Tibial nerve (tissue), 3 donors: ENCODE results near the gene IBTK.

Experiments used
- POLR2A ChIP-seq, 2 donors: fragments of 450-650 bp; IDR thresholded peaks; one replicate each; pipeline ENCODE4 v1.6.1; 2017; ENCODE audit warnings: antibody characterized with exemption in 2 of 2, mild to moderate bottlenecking in 2 of 2, moderate library complexity in 2 of 2
- TF ChIP-seq, protein P1 (sequence below), 5 experiments: fragments of 200-600 bp in 3 of 5; fragments of 450-650 bp in 2 of 5; sonication (generic) in 3 of 5; IDR thresholded peaks; one replicate each; pipeline ENCODE4 v1.5.1; 2016 to 2019; ENCODE audit warnings: antibody characterized with exemption in 5 of 5, mild to moderate bottlenecking in 3 of 5, moderate library complexity in 2 of 5

DNA sequence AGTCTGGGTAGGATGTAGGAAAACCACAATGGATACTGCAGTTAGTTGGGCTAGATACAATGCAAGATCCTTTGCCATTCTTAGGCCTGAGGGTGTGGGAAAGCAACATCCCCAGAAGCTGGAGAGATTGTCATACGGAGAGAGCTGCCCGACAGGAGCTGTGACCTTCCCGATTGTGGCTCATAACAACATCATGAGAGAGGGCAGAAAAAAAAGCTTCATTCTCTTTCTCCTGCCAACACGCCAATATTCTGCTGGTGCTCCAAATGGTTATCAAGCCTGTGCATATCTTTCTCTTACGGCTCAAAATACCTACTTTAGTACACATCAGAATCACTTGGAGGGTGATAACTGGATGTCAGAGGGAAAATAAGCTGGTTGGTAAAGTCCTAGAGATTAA is 81.1 kb downstream of the IBTK start:
- TF ChIP-seq, protein P1, sequence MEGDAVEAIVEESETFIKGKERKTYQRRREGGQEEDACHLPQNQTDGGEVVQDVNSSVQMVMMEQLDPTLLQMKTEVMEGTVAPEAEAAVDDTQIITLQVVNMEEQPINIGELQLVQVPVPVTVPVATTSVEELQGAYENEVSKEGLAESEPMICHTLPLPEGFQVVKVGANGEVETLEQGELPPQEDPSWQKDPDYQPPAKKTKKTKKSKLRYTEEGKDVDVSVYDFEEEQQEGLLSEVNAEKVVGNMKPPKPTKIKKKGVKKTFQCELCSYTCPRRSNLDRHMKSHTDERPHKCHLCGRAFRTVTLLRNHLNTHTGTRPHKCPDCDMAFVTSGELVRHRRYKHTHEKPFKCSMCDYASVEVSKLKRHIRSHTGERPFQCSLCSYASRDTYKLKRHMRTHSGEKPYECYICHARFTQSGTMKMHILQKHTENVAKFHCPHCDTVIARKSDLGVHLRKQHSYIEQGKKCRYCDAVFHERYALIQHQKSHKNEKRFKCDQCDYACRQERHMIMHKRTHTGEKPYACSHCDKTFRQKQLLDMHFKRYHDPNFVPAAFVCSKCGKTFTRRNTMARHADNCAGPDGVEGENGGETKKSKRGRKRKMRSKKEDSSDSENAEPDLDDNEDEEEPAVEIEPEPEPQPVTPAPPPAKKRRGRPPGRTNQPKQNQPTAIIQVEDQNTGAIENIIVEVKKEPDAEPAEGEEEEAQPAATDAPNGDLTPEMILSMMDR (IDR thresholded peaks at IDR 0.05) = no peak
- TF ChIP-seq POLR2A (IDR thresholded peaks at IDR 0.05) = no peak
